ENCODE measurements around the gene COL4A2.
"Not testable (repeated sequence)": the region's sequence is repeated elsewhere in the genome, so short reads cannot be mapped to it uniquely, and the experiment has no call there.

The COL4A2 gene

DNA sequence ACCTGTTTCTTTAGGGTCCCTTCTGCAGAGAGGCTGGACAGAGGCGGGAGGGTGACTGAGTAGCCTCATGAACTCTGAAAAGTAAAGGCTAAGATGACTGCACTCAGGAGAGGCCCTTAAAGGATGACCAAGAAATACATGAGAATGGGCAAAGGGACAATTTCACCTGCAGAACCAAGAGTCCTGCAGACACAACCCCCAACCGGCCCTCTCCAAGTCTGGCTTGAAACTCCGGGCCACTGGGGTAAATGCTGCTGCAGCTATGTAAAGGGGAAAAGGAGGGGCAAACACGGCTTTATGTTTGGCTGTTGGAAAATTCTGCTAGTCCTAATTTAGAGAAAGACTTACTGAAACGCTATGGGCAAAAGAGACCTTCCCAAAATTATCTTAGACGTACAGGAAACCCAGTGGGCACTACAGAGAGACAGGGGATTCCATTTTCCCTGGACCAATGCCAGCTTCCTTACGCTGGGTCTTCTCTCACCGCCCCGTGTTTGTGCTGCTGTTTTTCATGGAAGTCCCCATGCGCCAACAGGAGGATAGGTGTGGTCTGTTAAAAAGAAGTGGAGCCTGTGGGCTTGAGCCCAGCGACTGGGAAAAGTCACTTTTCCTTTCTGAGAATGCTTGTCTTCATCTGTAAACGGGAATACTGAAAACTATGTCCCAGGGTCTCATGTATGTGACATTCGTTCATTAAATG lies 10.6 kb downstream of the COL4A2 start:
- no peak for DNase-seq (ENCODE audit: low read depth)
- no peak overlapping the region for H3K4me3 ChIP-seq (ENCODE audit: low read length)
- TF ChIP-seq, protein P1, sequence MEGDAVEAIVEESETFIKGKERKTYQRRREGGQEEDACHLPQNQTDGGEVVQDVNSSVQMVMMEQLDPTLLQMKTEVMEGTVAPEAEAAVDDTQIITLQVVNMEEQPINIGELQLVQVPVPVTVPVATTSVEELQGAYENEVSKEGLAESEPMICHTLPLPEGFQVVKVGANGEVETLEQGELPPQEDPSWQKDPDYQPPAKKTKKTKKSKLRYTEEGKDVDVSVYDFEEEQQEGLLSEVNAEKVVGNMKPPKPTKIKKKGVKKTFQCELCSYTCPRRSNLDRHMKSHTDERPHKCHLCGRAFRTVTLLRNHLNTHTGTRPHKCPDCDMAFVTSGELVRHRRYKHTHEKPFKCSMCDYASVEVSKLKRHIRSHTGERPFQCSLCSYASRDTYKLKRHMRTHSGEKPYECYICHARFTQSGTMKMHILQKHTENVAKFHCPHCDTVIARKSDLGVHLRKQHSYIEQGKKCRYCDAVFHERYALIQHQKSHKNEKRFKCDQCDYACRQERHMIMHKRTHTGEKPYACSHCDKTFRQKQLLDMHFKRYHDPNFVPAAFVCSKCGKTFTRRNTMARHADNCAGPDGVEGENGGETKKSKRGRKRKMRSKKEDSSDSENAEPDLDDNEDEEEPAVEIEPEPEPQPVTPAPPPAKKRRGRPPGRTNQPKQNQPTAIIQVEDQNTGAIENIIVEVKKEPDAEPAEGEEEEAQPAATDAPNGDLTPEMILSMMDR (conservative IDR thresholded peaks at IDR 0.05; ENCODE audit: low read length), result no peak

DNA sequence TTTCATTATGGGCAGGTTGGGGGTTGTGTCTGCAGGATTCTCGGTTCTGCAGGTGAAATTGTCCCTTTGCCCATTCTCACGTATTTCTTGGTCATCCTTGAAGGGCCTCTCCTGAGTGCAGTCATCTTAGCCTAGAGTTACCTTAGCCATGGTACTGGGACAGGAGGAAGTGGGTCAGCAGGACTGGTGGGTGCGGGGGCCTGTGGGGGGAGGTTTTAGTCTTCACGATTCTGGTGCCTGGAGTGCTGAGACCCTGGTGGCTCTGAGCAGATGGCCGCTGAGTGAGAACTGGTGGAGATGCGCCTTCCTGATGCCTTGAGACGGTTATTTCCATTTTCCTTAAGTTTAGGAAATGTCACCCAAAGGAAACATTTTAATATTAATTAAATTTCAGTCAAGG lies 11.8 kb downstream of the COL4A2 start:
- no peak overlapping the region for H3K4me3 ChIP-seq (ENCODE audit: low read length)
- TF ChIP-seq, protein P1 (conservative IDR thresholded peaks at IDR 0.05; ENCODE audit: low read length), result no peak
- DNase-seq (ENCODE audit: low read depth), result no peak

DNA sequence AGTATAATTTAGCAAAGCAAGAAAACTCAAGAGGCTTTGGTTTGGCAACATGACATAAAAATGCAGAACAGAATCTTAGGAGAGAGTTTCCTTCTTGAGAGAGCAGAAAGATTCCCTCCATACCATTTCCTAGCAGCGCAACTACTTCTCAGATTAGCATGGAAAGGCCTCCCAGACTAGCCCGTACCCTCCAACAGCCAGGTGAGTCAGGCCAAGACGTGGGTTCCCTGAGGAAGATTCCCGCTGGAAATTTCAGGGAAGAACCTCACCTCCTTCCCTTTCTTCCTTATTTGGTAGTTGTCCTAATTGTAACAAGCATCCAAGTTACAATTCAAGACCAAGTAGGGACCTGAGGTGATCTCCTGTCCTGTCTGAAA lies 12.3 kb downstream of the COL4A2 start:
- DNase-seq (ENCODE audit: low read depth), result no peak
- no peak overlapping the region for H3K4me3 ChIP-seq (ENCODE audit: low read length)
- TF ChIP-seq, protein P1 (conservative IDR thresholded peaks at IDR 0.05; ENCODE audit: low read length), result no peak

GRCh38 chr13:110319774-110320509 lies 12.9 kb downstream of the COL4A2 start:
- TF ChIP-seq, protein P1 (conservative IDR thresholded peaks at IDR 0.05; ENCODE audit: low read length), result no peak
- no peak overlapping the region for H3K4me3 ChIP-seq (ENCODE audit: low read length)
- peak; percentile 77 for DNase-seq (ENCODE audit: low read depth)

- TF ChIP-seq, protein P1 (conservative IDR thresholded peaks at IDR 0.05; ENCODE audit: low read length), result no peak
- DNase-seq (ENCODE audit: low read depth), result no peak
- H3K4me3 ChIP-seq (ENCODE audit: low read length), result no peak overlapping the region
These were observed 13.6 kb downstream of the COL4A2 start for GRCh38 chr13:110320645-110321044.

DNA sequence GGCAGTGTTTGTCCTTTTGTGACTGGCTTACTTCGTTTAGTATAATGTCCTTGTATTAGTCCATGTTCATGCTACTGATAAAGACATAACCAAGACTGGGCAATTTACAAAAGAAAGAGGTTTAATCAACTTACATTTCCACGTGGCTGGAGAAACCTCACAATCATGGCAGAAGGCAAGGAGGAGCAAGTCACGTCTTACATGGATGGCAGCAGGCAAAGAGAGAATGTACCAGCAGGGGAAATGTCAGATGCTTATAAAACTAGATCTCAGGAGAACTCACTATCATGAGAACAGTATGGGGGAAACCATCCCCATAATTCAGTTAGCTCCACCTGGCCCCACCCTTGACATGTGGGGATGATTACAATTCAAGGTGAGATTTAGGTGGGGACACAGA lies 14.5 kb downstream of the COL4A2 start:
- not testable (repeated sequence) for DNase-seq (ENCODE audit: low read depth); H3K4me3 ChIP-seq (ENCODE audit: low read length)

DNA sequence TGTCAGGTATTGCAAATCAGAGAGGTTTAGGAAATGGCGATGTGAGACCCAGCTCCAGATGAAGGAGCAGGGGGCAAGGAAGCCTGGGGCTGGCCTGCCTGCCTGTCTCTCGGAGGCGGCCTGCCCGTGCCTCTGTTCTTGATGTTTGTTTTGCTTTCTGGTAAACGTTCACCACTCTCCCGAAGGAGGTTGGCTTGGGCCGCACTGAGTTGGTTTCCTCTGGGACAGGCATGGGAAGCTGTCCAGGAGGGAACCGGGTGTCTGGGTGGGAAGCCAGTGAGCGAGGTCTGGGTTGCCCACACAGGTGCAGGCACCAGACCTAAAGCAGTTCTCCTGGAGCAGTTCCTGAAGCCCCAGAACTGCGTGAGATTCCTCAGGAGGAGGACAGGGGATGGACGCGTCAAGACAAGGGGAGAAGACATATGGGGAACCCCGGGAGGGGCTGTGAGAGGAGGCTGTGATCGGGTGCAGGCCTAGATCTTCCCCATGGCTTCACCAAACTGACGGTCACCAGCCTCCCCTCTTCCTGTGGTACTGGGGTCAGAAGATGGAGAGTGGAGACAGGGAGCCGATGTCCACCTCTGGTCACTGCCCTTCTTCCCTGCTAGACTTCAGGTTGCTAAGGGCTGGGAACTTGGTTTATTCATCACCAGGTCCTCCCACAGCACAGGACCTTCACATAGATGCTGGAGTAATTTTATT lies 15.2 kb downstream of the COL4A2 start:
- H3K4me3 ChIP-seq (ENCODE audit: low read length), result no peak overlapping the region
- TF ChIP-seq, protein P1 (conservative IDR thresholded peaks at IDR 0.05; ENCODE audit: low read length), result no peak
- DNase-seq (ENCODE audit: low read depth), result no peak

All from AG10803 (cell line).